ENCODE data around the gene CRYBB3. TPM values are rescaled to one million over a fixed set of nuclear protein-coding genes. Genes with fewer than 3 reads are reported as not detected.
A peak's percentile ranks its signal among the peaks of the same experiment; 100 is the strongest.

CRYBB3 gene
- total and polyA plus RNA-seq, 5 donors from 2014 or later = not detected

- Histone ChIP-seq H3K36me3 (ENCODE audit: control insufficient read depth, insufficient read depth, low read length) (no peaks in the 10 kb centered on the region), H3K9me3 (ENCODE audit: control insufficient read depth in 2 of 2, low read length in 2 of 2) (no peaks in the 10 kb centered on the region), H3K4me1 (ENCODE audit: control insufficient read depth, insufficient read depth, low read length, poor library complexity, severe bottlenecking) (no peaks in the 10 kb centered on the region), H3K27ac (ENCODE audit: insufficient read depth, low read length, poor library complexity, severe bottlenecking) (no peak overlapping the region), H3K4me3 (ENCODE audit: low read depth, low read length) (no peak overlapping the region), H3K27me3 (ENCODE audit: control insufficient read depth, insufficient read depth, low read length) (no peaks in the 10 kb centered on the region)
- DNase-seq = no peak
- no peaks in the 10 kb centered on the region for H3K36me3 Mint-ChIP-seq
- H3K27ac Mint-ChIP-seq = no peak overlapping the region
- no peaks in the 10 kb centered on the region for H3K9me3 Mint-ChIP-seq
- no peak for ATAC-seq (ENCODE audit: low read depth in 2 of 2)
- no peak overlapping the region for H3K4me3 Mint-ChIP-seq
- no peaks in the 10 kb centered on the region for H3K4me1 Mint-ChIP-seq
- H3K27me3 Mint-ChIP-seq = peaks cover 5% of the 10 kb centered on the region
Measured at GRCh38 chr22:25161916-25162530, 37.6 kb upstream of the CRYBB3 start.

- no peak for ATAC-seq (ENCODE audit: low read depth in 2 of 2)
- no peak overlapping the region for H3K4me3 Mint-ChIP-seq
- Histone ChIP-seq H3K4me1 (ENCODE audit: control insufficient read depth, insufficient read depth, low read length, poor library complexity, severe bottlenecking) (no peaks in the 10 kb centered on the region), H3K27me3 (ENCODE audit: control insufficient read depth, insufficient read depth, low read length) (no peaks in the 10 kb centered on the region), H3K36me3 (ENCODE audit: control insufficient read depth, insufficient read depth, low read length) (no peaks in the 10 kb centered on the region), H3K9me3 (ENCODE audit: control insufficient read depth in 2 of 2, low read length in 2 of 2) (no peaks in the 10 kb centered on the region), H3K4me3 (ENCODE audit: low read depth, low read length) (no peak overlapping the region), H3K27ac (ENCODE audit: insufficient read depth, low read length, poor library complexity, severe bottlenecking) (no peak overlapping the region)
- H3K27me3 Mint-ChIP-seq = peaks cover 5% of the 10 kb centered on the region
- H3K9me3 Mint-ChIP-seq = no peaks in the 10 kb centered on the region
- H3K27ac Mint-ChIP-seq = no peak overlapping the region
- H3K4me1 Mint-ChIP-seq = no peaks in the 10 kb centered on the region
- DNase-seq = no peak
- H3K36me3 Mint-ChIP-seq = no peaks in the 10 kb centered on the region
Measured at GRCh38 chr22:25162561-25162960, 37.1 kb upstream of the CRYBB3 start.

GRCh38 chr22:25165785-25166184 lies 33.9 kb upstream of the CRYBB3 start:
- Mint-ChIP-seq H3K27me3 (peaks cover 11% of the 10 kb centered on the region), H3K9me3 (no peaks in the 10 kb centered on the region), H3K36me3 (no peaks in the 10 kb centered on the region), H3K4me3 (no peak overlapping the region), H3K27ac (no peak overlapping the region), H3K4me1 (no peaks in the 10 kb centered on the region)
- Histone ChIP-seq H3K27me3 (ENCODE audit: control insufficient read depth, insufficient read depth, low read length) (no peaks in the 10 kb centered on the region), H3K36me3 (ENCODE audit: control insufficient read depth, insufficient read depth, low read length) (no peaks in the 10 kb centered on the region), H3K27ac (ENCODE audit: insufficient read depth, low read length, poor library complexity, severe bottlenecking) (no peak overlapping the region), H3K4me3 (ENCODE audit: low read depth, low read length) (no peak overlapping the region), H3K4me1 (ENCODE audit: control insufficient read depth, insufficient read depth, low read length, poor library complexity, severe bottlenecking) (no peaks in the 10 kb centered on the region), H3K9me3 (ENCODE audit: control insufficient read depth in 2 of 2, low read length in 2 of 2) (no peaks in the 10 kb centered on the region)
- DNase-seq (no peak), ATAC-seq (ENCODE audit: low read depth in 2 of 2) (no peak)

GRCh38 chr22:25166266-25167040 lies 33.2 kb upstream of the CRYBB3 start:
- Mint-ChIP-seq H3K9me3 (no peaks in the 10 kb centered on the region), H3K27ac (no peak overlapping the region), H3K27me3 (peaks cover 11% of the 10 kb centered on the region), H3K36me3 (no peaks in the 10 kb centered on the region), H3K4me1 (no peaks in the 10 kb centered on the region), H3K4me3 (no peak overlapping the region)
- Histone ChIP-seq H3K4me1 (ENCODE audit: control insufficient read depth, insufficient read depth, low read length, poor library complexity, severe bottlenecking) (no peaks in the 10 kb centered on the region), H3K27me3 (ENCODE audit: control insufficient read depth, insufficient read depth, low read length) (no peaks in the 10 kb centered on the region), H3K4me3 (ENCODE audit: low read depth, low read length) (no peak overlapping the region), H3K27ac (ENCODE audit: insufficient read depth, low read length, poor library complexity, severe bottlenecking) (no peak overlapping the region), H3K36me3 (ENCODE audit: control insufficient read depth, insufficient read depth, low read length) (no peaks in the 10 kb centered on the region), H3K9me3 (ENCODE audit: control insufficient read depth in 2 of 2, low read length in 2 of 2) (no peaks in the 10 kb centered on the region)
- DNase-seq (no peak), ATAC-seq (ENCODE audit: low read depth in 2 of 2) (no peak)

GRCh38 chr22:25167082-25167481 lies 32.6 kb upstream of the CRYBB3 start:
- Mint-ChIP-seq H3K27me3 (peaks cover 11% of the 10 kb centered on the region), H3K4me1 (no peaks in the 10 kb centered on the region)
- no peak for ATAC-seq (ENCODE audit: low read depth in 2 of 2)

GRCh38 chr22:25167834-25168601 lies 31.6 kb upstream of the CRYBB3 start:
- Histone ChIP-seq H3K27ac (ENCODE audit: insufficient read depth, low read length, poor library complexity, severe bottlenecking) (no peak overlapping the region), H3K36me3 (ENCODE audit: control insufficient read depth, insufficient read depth, low read length) (no peaks in the 10 kb centered on the region), H3K27me3 (ENCODE audit: control insufficient read depth, insufficient read depth, low read length) (no peaks in the 10 kb centered on the region), H3K4me1 (ENCODE audit: control insufficient read depth, insufficient read depth, low read length, poor library complexity, severe bottlenecking) (no peaks in the 10 kb centered on the region), H3K4me3 (ENCODE audit: low read depth, low read length) (no peak overlapping the region), H3K9me3 (ENCODE audit: control insufficient read depth in 2 of 2, low read length in 2 of 2) (no peaks in the 10 kb centered on the region)
- no peak overlapping the region for H3K4me3 Mint-ChIP-seq
- peaks cover 0 to 2% (median 0%) of the 10 kb centered on the region in 7 donors for H3K9me3 Mint-ChIP-seq
- H3K27ac Mint-ChIP-seq = no peak overlapping the region
- no peaks in the 10 kb centered on the region for H3K4me1 Mint-ChIP-seq
- ATAC-seq (ENCODE audit: low read depth in 2 of 2) = no peak
- H3K27me3 Mint-ChIP-seq = peaks cover 5% of the 10 kb centered on the region
- no peaks in the 10 kb centered on the region for H3K36me3 Mint-ChIP-seq
- no peak for DNase-seq

More at GRCh38 chr22:25167082-25167481, 32.6 kb upstream of the CRYBB3 start:
- Mint-ChIP-seq H3K4me3 (no peak overlapping the region), H3K27ac (no peak overlapping the region), H3K9me3 (no peaks in the 10 kb centered on the region), H3K36me3 (no peaks in the 10 kb centered on the region)
- Histone ChIP-seq H3K27ac (ENCODE audit: insufficient read depth, low read length, poor library complexity, severe bottlenecking) (no peak overlapping the region), H3K4me3 (ENCODE audit: low read depth, low read length) (no peak overlapping the region), H3K4me1 (ENCODE audit: control insufficient read depth, insufficient read depth, low read length, poor library complexity, severe bottlenecking) (no peaks in the 10 kb centered on the region), H3K36me3 (ENCODE audit: control insufficient read depth, insufficient read depth, low read length) (no peaks in the 10 kb centered on the region), H3K9me3 (ENCODE audit: control insufficient read depth in 2 of 2, low read length in 2 of 2) (no peaks in the 10 kb centered on the region), H3K27me3 (ENCODE audit: control insufficient read depth, insufficient read depth, low read length) (no peaks in the 10 kb centered on the region)
- DNase-seq = no peak

- Mint-ChIP-seq H3K4me1 (no peaks in the 10 kb centered on the region), H3K36me3 (no peaks in the 10 kb centered on the region), H3K9me3 (peaks cover 0 to 2% (median 0%) of the 10 kb centered on the region in 7 donors), H3K27ac (no peak overlapping the region), H3K27me3 (peaks cover 5% of the 10 kb centered on the region), H3K4me3 (peak overlapping the region in 1 of 4 donors; percentile 54)
- Histone ChIP-seq H3K27me3 (ENCODE audit: control insufficient read depth, insufficient read depth, low read length) (no peaks in the 10 kb centered on the region), H3K4me3 (ENCODE audit: low read depth, low read length) (no peak overlapping the region), H3K27ac (ENCODE audit: insufficient read depth, low read length, poor library complexity, severe bottlenecking) (no peak overlapping the region), H3K36me3 (ENCODE audit: control insufficient read depth, insufficient read depth, low read length) (no peaks in the 10 kb centered on the region), H3K9me3 (ENCODE audit: control insufficient read depth in 2 of 2, low read length in 2 of 2) (no peaks in the 10 kb centered on the region), H3K4me1 (ENCODE audit: control insufficient read depth, insufficient read depth, low read length, poor library complexity, severe bottlenecking) (no peaks in the 10 kb centered on the region)
- ATAC-seq (ENCODE audit: low read depth in 2 of 2) = no peak
- DNase-seq = no peak
Measured at GRCh38 chr22:25169278-25170031, 30.2 kb upstream of the CRYBB3 start.
